NCI-H748 (cell line): Measurements from ENCODE around the gene SLC1A1.

Source experiments
- DNase-seq: peaks from one replicate; lab custom pipeline; 2025; ENCODE audit not compliant: unreplicated experiment; lab: John Stamatoyannopoulos, UW

The SLC1A1 gene

GRCh38 chr9:4574657-4575243 is 84.5 kb downstream of the SLC1A1 start:
- no peak for DNase-seq

- DNase-seq, result no peak
These were observed 85.7 kb downstream of the SLC1A1 start for GRCh38 chr9:4575997-4576396.

- no peak for DNase-seq
These were observed 86.2 kb downstream of the SLC1A1 start for GRCh38 chr9:4576448-4576847.

GRCh38 chr9:4579001-4579400 is 88.7 kb downstream of the SLC1A1 start:
- no peak for DNase-seq

- DNase-seq, result no peak
These were observed 90.9 kb downstream of the SLC1A1 start for GRCh38 chr9:4581035-4581760.

- DNase-seq, result no peak
These were observed 91.7 kb downstream of the SLC1A1 start for GRCh38 chr9:4581861-4582565.

GRCh38 chr9:4583001-4583400 is 92.7 kb downstream of the SLC1A1 start:
- no peak for DNase-seq

GRCh38 chr9:4584636-4585035 is 94.4 kb downstream of the SLC1A1 start:
- no peak for DNase-seq

- no peak for DNase-seq
These were observed 94.9 kb downstream of the SLC1A1 start for GRCh38 chr9:4585135-4585534.

GRCh38 chr9:4588721-4589120 is 98.5 kb downstream of the SLC1A1 start:
- no peak for DNase-seq

- DNase-seq, result no peak
These were observed 100.3 kb downstream of the SLC1A1 start for GRCh38 chr9:4590430-4591122.

GRCh38 chr9:4591123-4591500 is 100.8 kb downstream of the SLC1A1 start:
- no peak for DNase-seq

GRCh38 chr9:4592295-4592694 is 102.0 kb downstream of the SLC1A1 start:
- no peak for DNase-seq

- DNase-seq, result no peak
These were observed 102.6 kb downstream of the SLC1A1 start for GRCh38 chr9:4592886-4593285.

GRCh38 chr9:4594545-4594944 is 104.3 kb downstream of the SLC1A1 start:
- DNase-seq, result no peak

GRCh38 chr9:4594994-4595393 is 104.7 kb downstream of the SLC1A1 start:
- DNase-seq, result no peak

- DNase-seq, result no peak
These were observed 106.1 kb downstream of the SLC1A1 start for GRCh38 chr9:4596165-4596922.

- DNase-seq, result no peak
These were observed 110.1 kb downstream of the SLC1A1 start for GRCh38 chr9:4600368-4600767.

GRCh38 chr9:4603830-4604229 is 113.6 kb downstream of the SLC1A1 start:
- no peak for DNase-seq

GRCh38 chr9:4604678-4605095 is 114.4 kb downstream of the SLC1A1 start:
- peak; percentile 89 for DNase-seq

GRCh38 chr9:4606033-4606432 is 115.8 kb downstream of the SLC1A1 start:
- DNase-seq, result peak; percentile 74
